CD4-positive, alpha-beta T cell treated with Interleukin-2 at 100 ng/mL for 4 hours (primary cell): ENCODE data around the gene PRSS57.
"Not testable (repeated sequence)": the region's sequence is repeated elsewhere in the genome, so short reads cannot be mapped to it uniquely, and the experiment has no call there.

Experiments used
- DNase-seq: peaks from one replicate; pipeline ENCODE4 v3.0.0-alpha.2; 2020; ENCODE audit warnings: low spot score

The PRSS57 gene

GRCh38 chr19:695352-695949 lies at the start of gene PRSS57:
TSS of gene PRSS57 (minus strand) at chr19:695452. CDS start at chr19:695430, 22 bp downstream.
- DNase-seq, result no peak

- no peak for DNase-seq
These were observed 48.0 kb upstream of the PRSS57 start for GRCh38 chr19:743168-743687.

DNA sequence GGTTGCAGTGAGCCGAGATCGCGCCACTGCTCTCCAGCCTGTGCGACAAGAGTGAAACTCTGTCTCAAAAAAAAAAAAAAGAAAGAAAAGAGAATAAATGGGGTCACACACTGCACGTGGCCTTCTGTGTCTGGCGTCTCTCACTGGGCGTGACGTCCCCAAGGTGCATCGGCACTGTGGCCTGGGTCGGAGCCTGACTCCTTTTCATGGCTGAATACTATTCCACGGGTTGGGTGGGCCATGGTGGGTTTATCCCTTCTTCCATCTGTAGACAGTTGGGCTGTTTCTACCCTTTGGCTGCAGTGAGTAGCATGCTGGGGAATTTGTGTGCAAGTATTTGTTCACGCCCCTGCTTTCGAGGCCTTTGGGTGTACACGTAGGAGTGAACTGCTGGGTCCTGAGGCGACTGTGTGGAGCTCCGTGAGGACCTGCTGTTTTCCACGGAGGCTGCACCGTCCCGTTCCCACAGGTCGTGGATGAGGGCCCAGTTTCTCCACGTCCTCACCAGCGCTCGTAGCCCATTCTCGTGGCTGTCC lies 47.4 kb upstream of the PRSS57 start:
- DNase-seq, result no peak

- no peak for DNase-seq
These were observed 46.4 kb upstream of the PRSS57 start for GRCh38 chr19:741506-742131.

GRCh38 chr19:740816-741505 lies 45.7 kb upstream of the PRSS57 start:
- DNase-seq, result not testable (repeated sequence)

DNA sequence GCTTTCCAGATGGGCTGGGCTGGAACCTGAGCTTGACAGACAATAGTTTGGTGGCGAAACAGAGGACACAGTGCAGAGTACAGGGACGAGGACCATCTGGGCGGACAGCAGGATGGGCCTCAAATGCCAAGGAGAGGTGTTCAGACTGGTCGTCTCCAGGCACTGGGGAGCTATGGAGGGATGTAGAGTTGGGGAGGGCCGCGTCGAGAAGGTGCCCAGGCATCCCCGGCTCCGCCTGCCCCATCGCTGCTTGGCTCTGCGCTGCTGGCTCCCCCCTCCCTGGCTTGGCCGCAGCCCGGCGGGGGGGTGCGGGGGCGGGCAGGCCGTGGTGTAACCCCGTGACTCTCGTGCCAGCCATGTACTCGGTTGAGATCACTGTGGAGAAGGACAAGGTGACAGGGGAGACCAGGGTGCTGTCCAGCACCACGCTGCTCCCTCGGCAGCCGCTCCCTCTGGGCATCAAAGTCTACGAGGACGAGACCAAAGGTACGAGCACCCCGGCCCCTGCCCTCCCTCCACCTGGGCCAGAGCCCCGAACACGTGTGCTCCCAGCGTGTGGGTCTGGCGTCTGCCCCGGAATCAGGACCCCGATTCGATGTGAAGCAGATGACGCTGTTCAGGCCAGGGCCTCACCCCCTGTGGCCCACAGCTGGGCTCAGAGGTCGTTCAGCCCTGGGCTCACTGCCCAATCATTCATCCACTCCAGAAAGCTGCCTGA lies 44.9 kb upstream of the PRSS57 start:
- no peak for DNase-seq

GRCh38 chr19:738509-739128 lies 43.4 kb upstream of the PRSS57 start:
- no peak for DNase-seq

DNA sequence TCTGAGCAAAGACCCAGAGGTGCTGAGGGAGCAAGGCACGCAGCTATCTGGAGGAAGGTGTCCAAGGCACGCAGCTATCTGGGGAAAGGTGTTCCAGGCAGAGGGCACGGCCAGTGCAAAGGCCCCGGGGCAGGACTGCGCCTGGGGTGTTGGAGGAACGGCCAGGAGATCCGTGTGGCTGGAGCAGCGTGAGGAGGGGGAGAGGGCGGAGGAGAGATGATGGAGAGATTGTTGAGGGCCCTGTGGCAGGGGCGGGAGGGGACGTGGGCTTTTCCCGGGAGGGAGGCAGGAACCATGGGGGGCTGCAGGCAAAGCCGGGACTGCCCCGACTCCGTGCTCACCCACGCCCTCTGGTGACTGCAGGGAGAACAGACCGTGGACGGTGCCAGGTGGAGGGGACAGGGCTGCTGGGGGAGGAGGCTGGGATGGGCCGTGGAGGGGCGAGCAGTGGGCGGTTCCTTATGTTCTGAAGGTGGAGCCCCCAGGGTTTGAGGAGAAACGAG lies 42.4 kb upstream of the PRSS57 start:
- peak; percentile 58 for DNase-seq

DNA sequence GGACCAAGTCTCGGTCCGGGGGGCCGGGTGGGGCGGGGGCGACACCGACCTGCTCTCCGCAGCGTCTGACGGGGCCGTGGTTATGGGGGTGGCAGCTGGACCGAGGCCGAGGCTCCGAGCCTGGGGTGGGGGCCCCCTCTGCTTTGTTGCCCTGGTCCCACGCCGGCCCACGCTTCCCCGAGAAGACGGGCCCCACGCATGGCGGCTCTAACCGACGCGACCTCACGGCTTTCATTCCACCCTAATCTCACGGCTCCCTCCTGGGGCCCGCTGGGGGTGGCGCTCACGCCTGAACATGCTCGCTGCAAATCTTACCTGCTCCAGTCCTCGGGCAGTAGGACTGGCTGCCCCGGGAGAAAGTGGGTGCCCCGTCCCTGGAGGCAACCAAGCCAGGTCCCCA lies 40.9 kb upstream of the PRSS57 start:
- no peak for DNase-seq

DNA sequence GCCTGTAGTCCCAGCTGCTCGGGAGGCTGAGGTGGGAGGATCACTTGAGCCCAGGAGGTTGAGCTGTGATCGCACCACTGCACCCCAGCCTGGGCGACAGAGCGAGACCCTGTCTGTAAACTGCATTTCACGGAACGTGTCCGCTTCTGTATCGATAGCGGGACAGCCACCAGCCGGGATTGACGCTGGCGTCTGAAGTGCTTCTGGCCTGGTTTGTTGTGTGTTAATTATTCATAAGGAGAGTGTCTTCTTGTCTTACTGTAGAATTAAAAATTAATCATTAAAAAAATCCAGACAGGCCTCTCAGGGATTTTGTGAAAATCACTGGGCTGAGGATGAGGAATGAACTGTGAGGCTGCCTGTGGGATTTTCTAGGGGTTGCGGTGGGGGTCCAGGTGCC lies 39.5 kb upstream of the PRSS57 start:
- DNase-seq, result no peak

DNA sequence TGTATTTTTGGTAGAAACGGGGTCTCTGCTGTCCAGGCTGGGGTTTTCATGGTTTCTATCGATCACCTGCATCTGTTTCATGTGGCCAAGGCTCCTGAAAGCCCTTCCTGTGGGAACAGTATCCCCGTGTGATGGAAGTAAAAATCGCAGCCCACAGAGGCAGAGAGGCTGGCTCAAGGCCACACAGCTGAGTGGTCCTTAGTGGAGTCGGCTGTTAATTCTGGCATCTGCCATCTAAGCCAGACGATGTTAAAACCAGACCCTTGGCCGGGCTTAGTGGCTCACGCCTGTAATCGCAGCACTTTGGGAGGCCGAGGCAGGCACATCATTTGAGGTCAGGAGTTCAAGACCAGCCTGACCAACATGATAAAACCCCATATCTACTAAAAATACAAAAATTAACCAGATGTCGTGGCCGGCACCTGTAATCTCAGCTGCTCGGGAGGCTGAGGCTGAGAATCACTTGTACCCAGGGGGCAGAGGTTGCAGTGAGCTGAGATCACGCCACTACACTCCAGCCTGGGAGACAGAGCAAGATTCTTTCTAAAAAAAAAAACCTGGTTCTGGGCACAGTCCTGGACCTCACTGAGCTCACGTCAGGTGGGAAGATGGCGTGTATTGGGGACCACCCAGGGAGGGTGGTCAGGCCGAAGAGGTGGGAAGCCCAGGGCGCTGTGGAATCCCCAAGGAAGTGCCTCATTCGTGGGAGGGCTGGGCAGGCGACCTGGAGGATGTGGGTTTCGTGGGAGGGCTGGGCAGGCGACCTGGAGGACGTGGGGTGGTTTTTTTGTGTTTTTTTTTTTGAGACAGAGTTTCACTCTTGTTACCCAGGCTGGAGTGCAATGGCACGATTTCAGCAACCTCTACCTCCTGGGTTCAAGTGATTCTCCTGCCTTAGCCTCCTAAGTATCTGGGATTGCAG lies 37.2 kb upstream of the PRSS57 start:
- DNase-seq, result no peak

DNA sequence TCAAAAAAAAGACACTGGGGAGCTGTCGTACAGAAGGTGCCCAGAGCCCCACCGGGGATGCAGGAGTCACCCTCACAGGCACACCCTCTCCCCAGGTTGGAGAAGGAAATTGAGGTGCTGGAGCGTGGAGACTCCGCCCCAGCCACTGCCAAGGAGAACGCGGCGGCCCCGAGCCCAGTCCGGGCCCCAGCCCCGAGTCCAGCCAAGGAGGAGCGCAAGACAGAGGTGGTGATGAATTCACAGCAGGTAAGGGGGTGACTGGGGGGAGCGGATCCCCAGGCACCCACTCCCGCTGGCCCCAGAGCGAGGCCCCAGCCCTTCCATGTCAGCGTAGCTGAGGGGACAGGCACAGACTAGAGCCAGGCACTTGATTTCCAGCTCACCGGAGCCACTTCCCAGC lies 35.7 kb upstream of the PRSS57 start:
- no peak for DNase-seq

GRCh38 chr19:729965-730668 lies 34.9 kb upstream of the PRSS57 start:
- no peak for DNase-seq

DNA sequence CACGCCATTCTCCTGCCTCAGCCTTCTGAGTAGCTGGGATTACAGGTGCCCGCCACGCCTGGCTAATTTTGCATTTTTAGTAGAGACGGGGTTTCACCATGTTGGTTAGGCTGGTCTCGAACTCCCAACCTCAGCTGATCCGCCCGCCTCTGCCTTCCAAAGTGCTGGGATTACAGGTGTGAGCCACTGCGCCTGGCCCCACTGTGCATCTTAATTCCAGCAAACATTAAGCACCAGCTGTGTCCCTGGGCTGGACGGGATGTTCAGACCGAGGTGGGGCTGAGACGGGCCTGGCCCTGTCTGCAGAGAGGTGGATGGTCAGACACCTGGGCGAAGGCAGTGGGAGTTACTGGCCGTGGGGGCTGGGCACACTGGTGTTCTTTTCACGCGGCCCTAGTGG lies 34.3 kb upstream of the PRSS57 start:
- not testable (repeated sequence) for DNase-seq

- DNase-seq, result no peak
These were observed 32.8 kb upstream of the PRSS57 start for GRCh38 chr19:728011-728410.

GRCh38 chr19:726993-727956 lies 32.0 kb upstream of the PRSS57 start:
- DNase-seq, result no peak

DNA sequence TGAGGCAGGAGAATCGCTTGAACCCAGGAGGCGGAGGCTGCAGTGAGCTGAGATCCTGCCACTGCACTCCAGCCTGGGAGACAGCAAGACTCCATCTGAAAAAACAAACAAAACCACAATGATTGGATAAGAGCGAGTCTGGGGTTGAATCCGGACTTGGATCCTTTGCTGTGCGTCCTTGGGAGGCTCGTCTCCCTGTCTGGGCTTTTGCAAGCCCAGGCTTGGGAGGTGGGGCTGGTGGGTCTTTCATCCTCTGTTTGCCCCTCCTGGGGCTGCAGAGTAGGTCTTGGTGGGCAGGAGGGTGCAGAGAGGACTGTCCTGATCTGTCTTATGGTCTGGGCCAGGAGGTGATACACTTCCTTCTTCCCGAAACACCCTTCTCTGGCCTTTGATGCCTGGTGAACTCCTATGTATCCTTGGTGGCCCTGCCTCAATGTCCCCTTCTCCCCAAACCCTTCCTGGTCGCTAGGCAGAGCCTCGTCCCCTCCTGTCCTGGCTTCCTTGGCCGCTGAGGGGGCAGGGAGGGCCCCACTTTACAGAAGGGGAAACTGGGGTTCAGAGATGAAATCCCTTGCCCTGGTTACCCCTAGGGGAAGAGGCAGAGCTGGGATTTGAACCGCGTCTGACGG lies 30.3 kb upstream of the PRSS57 start:
- DNase-seq, result no peak

DNA sequence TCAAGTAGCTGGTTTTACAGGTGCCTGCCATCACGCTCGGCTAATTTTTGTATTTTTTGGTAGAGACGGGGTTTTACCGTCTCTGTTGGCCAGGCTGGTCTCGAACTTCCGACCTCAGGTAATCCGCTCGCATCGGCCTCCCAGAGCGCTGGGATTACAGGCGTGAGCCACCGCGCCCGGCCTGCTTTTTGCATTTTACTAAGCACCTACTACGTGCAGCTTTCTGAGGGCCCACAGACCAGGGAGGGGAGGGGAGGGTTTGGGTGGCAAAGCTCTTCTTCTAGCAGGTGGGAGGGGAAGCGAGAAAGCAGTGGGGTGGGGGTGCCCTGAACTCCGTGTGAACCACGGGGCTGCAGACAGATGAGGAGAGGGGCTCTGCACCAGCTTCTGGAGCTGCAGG lies 28.5 kb upstream of the PRSS57 start:
- DNase-seq, result no peak
